ENCODE measurements around the gene CEP131.

GRCh38 chr17:81204578-81204977 lies 18.2 kb downstream of the CEP131 start:
- TF ChIP-seq, protein P1, sequence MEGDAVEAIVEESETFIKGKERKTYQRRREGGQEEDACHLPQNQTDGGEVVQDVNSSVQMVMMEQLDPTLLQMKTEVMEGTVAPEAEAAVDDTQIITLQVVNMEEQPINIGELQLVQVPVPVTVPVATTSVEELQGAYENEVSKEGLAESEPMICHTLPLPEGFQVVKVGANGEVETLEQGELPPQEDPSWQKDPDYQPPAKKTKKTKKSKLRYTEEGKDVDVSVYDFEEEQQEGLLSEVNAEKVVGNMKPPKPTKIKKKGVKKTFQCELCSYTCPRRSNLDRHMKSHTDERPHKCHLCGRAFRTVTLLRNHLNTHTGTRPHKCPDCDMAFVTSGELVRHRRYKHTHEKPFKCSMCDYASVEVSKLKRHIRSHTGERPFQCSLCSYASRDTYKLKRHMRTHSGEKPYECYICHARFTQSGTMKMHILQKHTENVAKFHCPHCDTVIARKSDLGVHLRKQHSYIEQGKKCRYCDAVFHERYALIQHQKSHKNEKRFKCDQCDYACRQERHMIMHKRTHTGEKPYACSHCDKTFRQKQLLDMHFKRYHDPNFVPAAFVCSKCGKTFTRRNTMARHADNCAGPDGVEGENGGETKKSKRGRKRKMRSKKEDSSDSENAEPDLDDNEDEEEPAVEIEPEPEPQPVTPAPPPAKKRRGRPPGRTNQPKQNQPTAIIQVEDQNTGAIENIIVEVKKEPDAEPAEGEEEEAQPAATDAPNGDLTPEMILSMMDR (IDR thresholded peaks at IDR 0.05; ENCODE audit: poor library complexity, severe bottlenecking), result no peak
- TF ChIP-seq EZH2 (IDR thresholded peaks at IDR 0.05; ENCODE audit: borderline replicate concordance, insufficient read depth, low read length, poor library complexity, severe bottlenecking) (no peak), RAD21 (conservative IDR thresholded peaks at IDR 0.05) (no peak), POLR2AphosphoS5 (IDR thresholded peaks at IDR 0.05) (no peak), TAF1 (IDR thresholded peaks at IDR 0.05; ENCODE audit: low read depth) (no peak), EP300 (conservative IDR thresholded peaks at IDR 0.05; ENCODE audit: poor library complexity, severe bottlenecking) (no peak)
